NCI-H1694 (cell line): ENCODE measurements around the gene PYGL.
"Not testable (repeated sequence)": the region's sequence is repeated elsewhere in the genome, so short reads cannot be mapped to it uniquely, and the experiment has no call there.

Experiments used
- DNase-seq: peaks from one replicate; lab custom pipeline; 2025; lab: John Stamatoyannopoulos, UW

PYGL gene

DNA sequence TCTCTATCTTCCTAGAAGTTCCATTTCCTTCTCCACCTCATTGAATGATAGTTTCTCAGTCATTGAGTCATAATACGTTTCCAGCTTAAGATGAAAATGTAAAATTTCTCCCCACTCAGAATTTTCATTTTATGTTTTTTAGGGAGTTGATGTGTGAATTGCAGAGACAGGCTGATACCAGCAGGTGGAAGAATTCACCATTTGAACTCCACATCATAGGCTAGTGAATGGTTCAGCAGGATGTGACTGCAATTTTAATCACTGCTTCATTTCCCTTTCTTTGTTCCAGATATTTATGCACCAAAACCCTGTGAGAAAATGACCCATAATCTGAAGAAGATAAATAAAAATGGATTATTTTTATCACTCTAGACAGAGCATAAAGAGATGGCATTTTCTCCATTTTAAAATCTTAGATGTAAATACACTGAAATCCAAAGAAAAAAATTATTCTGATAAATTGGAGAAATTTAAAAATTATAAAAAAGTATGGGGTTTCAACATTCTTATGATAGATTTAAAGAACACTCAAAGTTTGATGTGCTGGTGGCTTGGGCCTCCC, 10.6 kb upstream of the PYGL start:
- peak; percentile 66 for DNase-seq

DNA sequence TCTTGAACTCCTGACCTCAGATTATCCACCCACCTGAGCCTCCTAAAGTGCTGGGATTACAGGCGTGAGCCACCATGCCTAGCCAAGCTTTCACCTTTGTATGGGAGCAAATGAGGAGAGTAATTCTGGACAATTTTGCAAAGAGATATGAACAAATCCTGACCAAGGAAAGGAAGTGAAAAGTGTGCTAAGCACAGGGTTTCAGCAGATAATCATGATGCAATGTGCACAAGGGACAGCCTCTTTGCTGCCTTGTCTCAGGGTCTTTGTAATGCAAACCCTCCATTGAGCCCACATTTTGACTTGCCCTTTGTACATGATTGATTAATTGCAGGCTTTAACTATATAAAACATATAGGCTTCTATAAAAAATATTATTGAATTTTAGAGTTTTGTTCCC, 9.2 kb upstream of the PYGL start:
- DNase-seq, result no peak

DNA sequence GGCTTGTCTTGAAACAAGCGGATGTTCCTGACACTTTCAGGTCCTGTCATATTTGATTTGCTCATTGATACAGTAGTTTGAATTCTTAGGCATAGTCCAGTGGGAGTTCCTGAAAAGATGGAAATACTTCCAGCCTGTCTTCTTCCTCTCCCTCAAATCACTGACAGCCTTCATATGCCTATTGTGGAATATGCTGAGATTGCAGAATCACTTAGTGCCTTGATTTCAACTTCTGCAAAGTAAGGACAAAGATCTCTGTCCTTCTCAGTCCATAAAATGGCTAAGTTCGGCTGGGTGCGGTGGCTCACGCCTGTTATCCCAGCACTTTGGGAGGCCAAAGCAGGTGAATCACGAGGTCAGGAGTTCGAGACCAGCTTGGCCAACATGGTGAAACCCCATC, 6.7 kb upstream of the PYGL start:
- DNase-seq, result no peak

DNA sequence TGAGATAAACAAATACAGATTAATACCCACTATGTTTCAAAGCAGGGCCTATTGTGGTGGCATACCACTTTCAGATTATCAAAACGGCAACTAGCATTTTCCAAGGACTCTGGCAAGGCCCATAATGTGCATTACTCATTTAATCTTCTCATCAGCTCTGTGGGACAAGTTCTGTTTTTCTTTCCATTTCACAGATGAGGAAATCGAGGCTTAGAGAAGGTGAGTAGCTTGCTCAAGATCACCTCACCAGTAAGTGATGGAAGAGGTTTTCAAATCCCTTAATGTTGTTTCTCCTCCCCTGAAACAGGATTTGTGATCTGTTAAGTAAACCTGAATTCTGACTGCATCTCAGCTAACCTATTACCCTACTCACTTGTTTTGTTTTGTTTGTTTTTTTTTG, 3.9 kb upstream of the PYGL start:
- DNase-seq, result no peak

DNA sequence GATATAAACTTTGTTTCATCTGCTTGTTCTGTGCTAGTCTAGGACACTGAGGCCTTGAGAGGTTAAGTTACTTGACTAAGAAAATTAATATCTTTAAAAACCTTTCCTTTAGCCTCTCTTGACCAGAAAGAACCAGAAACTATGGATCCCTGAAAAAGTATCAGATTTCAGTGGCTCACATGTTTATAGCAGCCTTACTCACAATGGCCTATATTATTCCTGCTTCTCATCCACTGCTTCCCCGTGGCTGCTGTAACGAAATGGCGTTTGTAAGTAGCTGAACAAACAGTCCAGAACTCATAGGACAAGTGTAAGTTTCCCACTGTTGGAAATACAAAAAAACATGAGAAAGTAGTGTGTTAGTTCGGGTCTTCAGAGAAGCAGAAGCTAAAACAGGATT, 3.2 kb upstream of the PYGL start:
- DNase-seq, result no peak

DNA sequence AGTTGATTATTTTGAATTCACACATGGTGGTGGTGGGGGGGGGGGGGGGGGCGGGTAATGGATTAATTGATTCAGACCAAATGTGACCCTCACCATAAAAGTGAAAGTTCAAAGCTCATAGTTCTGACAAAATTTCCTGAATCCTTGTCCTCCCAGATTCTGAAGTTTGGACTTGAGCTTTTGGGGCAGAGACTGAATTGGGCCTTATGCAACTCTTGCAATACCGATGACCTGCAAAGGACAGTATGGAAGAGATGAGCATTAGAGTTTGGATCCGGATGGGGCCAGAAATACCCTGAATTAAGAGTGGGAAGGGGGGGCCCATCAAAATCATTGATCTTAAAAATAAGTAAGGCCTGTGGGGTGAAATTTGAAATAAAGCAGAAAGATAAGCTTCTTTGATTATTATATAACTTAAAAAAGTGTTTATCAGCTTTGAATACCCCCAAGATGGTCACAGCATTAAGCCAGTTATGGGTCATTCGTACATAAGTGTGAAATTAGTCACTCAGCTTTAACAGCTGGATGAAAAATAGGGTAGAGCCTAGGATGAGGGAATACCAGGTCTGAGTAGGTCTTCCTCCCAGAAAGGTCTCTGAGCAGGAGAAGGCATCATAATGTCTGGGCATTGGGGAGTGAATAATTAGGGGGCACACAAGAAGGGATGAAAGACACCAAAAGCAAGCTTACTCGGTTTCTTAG, 2.1 kb upstream of the PYGL start:
- no peak for DNase-seq

DNA sequence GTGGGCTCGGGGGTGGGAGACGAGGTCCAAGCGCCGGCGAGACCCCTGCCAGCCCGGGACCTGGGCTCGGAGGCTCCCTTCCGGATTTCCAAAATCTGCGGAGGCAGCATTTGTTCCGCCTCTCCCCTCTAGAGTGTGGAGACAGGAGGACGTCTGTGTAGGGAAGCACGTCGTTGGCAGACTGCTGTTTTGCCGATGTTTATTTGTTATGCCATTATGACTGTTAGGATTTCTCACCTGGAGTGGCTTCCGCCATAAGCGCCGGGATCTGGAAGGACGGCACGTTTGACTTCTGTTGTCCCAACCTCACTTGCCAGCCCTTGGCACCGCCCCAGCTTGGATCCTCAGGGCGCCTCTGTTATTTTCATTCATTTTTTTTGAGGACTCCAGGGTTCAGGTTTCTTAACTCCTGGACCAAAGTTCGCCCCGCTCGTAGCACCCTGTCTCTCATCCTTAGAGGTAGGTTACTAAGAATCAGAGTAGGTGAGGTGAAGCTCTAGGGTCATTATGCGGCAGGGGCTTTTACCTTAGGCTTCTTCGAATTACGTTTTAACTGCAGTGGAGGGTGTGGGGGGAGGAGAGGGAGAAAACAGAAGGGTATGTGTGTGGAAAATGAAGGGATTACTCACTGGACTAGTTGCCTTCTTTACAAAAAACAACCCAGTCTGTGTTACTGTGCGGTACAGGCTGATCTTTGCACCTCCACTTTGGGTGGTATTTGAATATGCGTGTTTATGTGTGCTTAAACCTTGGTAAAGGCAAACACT, 547 bp upstream of the PYGL start:
- peak; percentile 14 for DNase-seq

DNA sequence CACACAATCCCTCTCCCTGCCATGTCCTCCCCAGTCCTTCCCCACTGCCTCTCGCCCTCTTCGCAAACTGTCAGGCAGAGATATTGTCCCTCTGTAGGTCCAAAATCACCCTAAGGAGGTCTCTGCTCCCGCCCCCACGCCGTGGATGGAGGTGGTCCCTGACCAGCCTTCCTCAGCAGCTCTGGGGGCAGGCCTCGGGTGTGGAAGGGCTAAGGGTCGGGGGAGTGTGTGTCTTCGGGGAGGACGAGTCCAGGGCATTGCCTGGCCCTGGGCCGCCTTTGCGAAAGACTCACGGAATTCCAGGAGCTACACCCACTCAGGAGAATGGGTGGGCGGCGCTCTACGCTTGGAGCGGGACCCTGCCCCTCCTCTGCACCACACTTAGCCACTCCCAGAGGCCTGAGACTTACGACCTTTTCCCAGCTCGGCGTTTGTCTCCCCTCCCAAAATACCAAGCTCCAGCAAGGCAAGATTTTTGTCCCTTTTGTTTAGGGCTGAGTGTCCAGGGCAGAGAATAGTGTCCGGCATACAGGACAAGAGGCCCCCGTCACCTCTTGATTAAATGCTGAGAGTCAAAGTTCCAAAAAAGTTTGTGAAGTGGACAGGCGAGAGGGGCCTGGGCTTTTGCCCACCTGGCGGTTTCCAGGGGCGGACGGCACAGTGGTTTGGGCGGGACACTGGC, 881 bp downstream of the PYGL start:
- no peak for DNase-seq

DNA sequence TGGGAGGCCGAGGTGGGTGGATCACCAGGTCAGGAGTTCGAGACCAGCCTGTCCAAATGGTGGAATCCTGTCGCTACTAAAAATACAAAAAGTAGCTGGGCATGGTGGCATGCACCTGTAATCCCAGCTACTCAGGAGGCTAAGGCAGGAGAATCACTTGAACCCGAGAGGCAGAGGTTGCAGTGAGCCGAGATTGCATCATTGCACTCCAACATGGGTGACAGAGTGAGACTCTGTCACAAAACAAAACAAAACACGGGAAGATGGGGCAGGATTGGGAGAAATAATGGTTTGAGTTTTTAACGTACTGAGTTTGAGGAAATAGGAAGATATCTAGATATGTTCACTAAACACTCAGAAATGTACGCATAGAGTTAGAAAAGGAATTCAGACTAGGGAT, 2.6 kb downstream of the PYGL start:
- DNase-seq, result not testable (repeated sequence)

DNA sequence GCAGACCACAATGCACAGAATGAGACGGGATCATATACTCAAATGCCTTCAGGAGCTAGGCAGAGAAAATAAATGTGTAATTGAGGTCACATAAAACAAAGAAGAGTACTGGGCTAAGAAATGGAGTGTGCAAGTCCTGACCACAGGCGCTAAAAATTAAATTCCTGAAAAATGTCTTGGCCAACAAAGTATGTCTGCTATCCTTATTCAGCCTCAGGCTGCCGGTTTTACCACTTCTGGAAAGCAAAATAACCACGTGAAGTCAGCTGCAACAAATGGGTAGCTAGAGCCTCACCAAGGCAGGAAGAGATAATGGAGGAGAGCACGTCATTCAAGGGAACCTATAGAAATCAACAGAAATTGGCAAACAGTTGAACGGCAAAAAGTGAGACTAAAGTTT, 3.1 kb downstream of the PYGL start:
- no peak for DNase-seq

DNA sequence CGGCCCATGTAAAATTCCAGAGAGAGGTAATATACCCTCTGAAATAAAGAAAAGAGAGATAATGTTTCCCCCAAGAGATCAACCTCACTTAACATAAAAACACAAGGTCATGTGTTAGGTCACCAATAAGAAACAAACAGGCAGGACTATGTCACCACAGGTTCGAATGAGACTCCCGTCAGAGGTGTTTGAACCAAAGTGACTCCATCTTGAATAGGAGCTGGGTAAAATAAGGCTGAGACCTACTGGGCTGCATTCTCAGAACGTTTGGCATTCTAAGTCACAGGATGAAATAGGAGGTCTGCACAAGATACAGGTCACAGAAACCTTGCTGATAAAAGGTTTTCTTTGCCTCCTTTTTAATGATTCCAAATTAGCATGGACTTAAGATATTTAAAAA, 6.5 kb downstream of the PYGL start:
- DNase-seq, result no peak

DNA sequence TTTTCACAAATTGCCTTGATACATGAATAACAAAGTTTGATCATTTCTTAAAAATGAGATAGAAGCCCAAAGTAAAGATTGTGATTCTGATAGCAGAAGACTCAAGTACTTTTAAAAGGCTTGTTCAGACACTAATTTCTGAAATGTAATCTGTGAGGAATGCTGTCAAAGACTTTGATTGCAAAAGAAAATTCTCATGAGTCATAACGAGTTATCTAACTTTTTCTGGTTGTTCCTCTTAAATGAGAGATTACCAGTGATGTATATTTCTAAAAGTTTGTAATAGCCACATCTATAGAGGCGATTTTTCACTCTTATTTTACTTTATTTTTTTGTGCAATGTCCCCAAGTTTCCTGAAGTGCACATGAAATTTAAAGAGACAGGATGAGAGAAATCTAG, 7.0 kb downstream of the PYGL start:
- DNase-seq, result no peak

DNA sequence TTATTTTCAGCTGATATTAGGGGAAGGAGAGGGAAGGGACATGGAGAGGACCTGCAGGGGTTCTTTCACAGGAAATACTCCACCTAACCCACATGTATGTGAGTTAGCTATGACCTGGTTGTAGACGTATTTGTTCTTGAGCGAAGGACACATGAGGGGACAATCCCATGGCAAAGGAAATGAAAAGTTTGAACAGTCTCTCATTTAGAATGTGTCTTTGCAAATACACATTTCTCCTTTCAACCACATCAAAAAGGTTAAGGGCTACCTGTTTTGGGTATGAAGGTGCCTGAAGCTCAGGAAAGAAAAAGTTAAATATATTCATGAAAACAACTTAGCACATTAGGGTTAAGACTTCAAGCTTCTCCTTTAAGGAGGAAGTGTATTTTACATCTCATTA, 7.4 kb downstream of the PYGL start:
- no peak for DNase-seq

DNA sequence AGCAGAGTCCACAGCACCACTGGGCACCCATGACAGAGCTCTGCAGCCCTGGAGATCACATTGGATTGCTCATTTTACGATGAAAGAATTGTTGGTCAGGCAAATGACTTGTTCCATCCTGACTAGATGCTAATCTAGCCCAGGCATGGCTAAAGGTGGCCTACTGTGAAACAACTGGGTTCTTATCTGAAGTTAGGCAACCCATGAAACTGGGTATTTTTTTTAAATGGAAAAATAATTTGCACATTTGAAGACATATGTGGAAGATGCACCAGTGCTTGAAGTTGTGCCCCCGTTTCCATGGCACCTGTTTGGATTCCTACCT, 8.3 kb downstream of the PYGL start:
- DNase-seq, result no peak

DNA sequence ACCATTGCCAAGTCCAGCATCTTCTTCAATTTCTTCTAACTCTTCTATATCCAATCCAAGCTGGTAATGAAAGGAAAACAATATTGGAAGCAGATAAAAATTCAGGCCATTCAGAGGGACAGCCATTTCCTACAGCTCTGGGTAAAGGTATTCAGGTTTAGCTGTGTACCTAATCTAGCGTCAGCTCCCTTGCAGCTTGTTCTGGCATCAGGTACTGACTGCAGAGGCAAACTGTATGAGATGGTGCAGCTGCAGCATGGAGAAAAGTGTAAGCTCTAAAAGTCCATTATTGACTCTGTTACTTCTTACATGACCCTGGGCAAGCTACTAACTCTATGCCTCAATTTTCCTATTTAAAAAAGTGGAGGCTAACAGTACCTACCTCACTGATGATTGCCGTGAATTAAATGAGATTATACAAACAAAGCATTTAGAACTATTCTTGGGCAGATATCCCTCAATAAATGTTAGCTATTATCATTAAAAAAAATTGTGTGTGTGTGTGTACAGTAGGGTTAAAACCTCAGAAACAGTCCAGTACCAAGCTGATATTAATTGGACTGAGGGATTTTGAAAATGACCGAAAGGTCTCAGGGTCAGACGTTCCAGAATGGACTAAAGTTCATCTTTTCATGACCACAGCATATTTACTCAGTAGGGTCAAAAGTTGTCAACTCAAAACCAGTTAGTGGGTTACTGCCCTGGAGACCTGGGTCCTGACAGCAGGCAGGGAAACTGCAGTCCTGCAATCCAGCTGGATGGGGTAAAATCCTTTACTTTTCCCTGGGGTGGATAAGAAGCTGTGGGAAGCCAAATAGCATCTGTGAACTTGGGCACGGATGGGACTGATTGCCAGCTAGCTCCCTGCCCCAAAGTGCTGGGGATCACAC, 8.9 kb downstream of the PYGL start:
- DNase-seq, result no peak

DNA sequence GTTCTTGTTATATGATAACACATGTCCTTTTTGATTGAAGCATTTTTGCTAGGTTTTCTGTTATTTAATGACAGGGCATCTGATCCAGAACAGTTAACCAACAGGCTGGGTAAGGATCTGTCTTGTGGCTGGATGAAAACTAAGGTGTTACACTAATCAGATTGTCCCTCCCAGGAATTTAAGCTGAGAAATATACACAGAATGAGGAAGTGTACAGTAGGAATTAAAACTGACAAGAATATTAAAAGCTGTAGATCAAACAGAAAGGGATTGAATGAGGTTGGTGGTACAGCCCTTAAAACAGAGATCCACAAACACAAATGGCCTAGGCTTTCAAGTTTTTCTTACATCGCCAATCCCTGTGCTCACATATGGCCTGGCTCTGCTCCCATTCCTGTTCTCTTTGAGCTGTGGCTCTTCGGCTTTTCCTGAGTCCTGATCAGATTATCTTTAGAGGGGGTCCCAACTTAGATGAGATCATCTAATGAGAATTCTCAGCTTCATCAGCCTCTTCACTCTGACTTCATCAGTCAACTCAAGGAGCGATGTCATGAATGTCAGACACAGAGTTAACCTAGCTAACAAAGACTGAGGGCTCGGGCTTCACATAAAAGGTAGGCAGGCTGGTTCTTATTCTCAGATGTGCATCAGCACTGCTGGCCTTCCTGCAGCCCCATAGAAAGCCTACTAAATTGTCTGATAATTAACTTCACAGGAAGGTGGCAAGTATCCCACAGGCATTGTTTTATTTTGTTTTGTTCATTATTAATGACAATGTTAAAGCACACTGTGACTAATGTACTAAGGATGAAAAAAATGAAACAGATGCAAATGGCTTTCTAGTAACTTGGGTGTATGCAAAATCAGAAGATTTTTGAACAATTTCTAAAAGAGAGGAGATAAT, 11.4 kb downstream of the PYGL start:
- DNase-seq, result peak; percentile 9

DNA sequence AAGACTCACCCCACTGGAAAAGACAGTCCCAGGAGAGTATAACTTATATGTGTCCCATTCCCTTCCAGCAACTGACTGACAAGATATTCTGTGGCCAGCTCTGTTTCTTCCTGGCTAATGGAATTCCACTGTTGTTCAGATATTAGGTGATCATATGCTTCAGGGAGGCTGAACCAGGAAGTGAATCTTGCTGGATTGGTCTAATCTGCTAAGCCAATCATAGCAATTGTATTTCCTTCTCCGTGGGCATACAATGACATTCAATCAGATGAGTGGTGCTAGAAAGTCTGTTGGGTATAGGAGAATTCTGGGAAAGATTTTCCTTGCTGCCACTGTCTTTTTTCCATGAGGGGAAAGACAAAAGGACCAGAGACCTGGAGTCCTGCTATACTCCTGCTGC, 12.1 kb downstream of the PYGL start:
- DNase-seq, result no peak

DNA sequence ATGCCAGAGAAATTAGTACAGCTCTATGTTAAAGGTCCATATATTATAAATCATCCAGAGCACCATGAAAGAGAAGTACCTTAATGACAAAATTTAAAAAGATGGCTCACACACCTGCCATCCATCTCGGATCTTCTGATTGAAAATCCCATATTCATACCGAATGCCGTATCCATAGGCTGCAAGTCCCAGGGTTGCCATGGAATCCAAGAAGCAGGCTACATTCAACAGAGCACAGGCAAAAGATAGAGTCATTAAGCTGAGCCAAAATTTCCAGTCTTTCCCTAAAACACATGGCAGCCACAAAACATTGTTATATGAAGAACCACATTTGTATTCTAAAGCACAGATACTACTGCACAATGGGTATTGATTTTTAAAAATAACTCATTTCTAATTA, 12.7 kb downstream of the PYGL start:
- DNase-seq, result no peak

DNA sequence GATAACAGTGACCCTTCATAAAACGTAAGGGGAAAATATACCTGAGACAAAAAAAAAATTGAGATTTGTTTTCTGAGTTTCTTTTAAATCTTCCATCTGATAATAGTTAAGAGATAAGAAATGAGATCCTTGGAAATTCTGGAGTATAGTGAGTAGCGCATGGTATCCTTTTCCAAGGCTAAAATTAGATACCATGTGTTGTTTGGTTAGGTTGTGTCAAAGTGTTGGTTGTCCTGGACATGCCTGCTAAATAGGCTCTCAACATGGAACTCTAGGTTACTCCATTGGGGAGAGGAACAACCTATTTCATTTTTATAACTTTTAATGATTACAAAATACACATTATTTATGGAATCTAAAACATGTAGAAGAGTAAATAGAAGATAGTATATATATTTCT, 14.8 kb downstream of the PYGL start:
- DNase-seq, result no peak

DNA sequence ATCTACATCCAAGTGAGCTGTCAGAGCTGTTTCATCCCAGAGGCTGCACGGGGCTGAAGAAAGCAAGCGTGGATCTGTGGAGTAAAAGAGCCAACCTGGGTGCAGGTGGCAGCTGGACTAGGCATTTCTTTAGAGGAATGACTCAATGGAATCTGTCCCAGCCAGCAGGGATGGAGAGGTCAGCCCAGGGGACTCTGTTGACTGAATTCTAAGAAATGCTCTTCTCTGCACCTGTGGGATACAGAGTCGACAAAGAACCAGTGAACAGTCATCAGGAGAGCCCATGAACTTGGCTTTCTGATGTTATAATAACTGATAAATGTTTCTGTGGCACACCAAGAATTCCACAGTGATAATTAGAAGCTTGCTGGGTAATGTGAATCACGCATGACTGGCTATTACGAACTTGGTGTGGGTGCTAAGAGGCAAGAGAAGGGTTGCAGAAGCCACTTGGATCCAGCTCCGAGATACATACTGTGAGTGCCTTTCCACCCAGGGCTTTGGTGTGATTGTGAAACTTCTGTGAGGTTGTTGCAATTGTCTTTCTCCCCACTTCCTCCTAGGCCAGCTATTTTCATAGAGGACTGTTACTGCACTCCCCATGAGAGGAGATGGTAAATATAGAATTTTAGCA, 16.2 kb downstream of the PYGL start:
- DNase-seq, result no peak
